Gastroesophageal sphincter (tissue), 4 donors: ENCODE results near the gene PRIM2. TPM values are rescaled to one million over a fixed set of nuclear protein-coding genes. Genes with fewer than 3 reads are reported as not detected.
"Not testable (repeated sequence)": the region's sequence is repeated elsewhere in the genome, so short reads cannot be mapped to it uniquely, and the experiment has no call there.

Source experiments
- ATAC-seq: fragments of 150-250 bp; one replicate; pipeline ENCODE4 v1.9.1; 2016; ENCODE audit warnings: mild to moderate bottlenecking, moderate library complexity
- H3K27ac ChIP-seq, 4 donors: fragments of 200-600 bp; sonication (generic) in 3 of 4; 1 replicate in 3 of 4; 2 replicates in 1 of 4; pipeline ENCODE4 v1.5.1; 2016 to 2019
- H3K27me3 ChIP-seq: fragments of 200-600 bp; sonication (generic); one replicate; pipeline ENCODE4 v1.5.1; 2019
- H3K36me3 ChIP-seq, 2 donors: fragments of 200-600 bp; sonication (generic); one replicate each; pipeline ENCODE4 v1.5.1; 2019; ENCODE audit warnings: control low read depth in 1 of 2
- H3K4me1 ChIP-seq, 3 donors: fragments of 200-600 bp; sonication (generic); 1 replicate in 2 of 3; 2 replicates in 1 of 3; pipeline ENCODE4 v1.5.1; 2016 to 2019; ENCODE audit warnings: control low read depth in 2 of 3
- H3K4me3 ChIP-seq, 2 donors: fragments of 200-600 bp; sonication (generic); one replicate each; pipeline ENCODE4 v1.5.1; 2019; ENCODE audit warnings: mild to moderate bottlenecking in 1 of 2, moderate library complexity in 1 of 2
- H3K9me3 ChIP-seq, 3 donors: fragments of 200-600 bp; sonication (generic); one replicate each; pipeline ENCODE4 v1.5.1; 2017 to 2019; ENCODE audit warnings: control low read depth in 2 of 3
- WGBS, 2 donors: methylation state at CpG; one replicate each; pipeline ENCODE4 v1.1.5; 2018; ENCODE audit warnings: low coverage in 1 of 2; 5-methylcytosine and 5-hydroxymethylcytosine counted together
- total RNA-seq, 4 donors: library from RNA; depleted of rRNA; stranded (reverse); fragments of >200 nt; gene quantifications; one replicate each; pipeline ENCODE4 v1.1.0, GENCODE V29; 2016
- TF ChIP-seq, protein P1 (sequence below), 4 experiments: fragments of 200-600 bp in 2 of 4; fragments of 450-650 bp in 2 of 4; sonication (generic) in 1 of 4; IDR thresholded peaks; one replicate each; pipeline ENCODE4 v1.5.1; 2017 to 2019; ENCODE audit warnings: antibody characterized with exemption in 4 of 4, mild to moderate bottlenecking in 2 of 4, moderate library complexity in 2 of 4

Gene PRIM2
- total RNA-seq, 4 donors from 2014 or later = 8.1 to 11.2 (median 9.0) TPM

DNA sequence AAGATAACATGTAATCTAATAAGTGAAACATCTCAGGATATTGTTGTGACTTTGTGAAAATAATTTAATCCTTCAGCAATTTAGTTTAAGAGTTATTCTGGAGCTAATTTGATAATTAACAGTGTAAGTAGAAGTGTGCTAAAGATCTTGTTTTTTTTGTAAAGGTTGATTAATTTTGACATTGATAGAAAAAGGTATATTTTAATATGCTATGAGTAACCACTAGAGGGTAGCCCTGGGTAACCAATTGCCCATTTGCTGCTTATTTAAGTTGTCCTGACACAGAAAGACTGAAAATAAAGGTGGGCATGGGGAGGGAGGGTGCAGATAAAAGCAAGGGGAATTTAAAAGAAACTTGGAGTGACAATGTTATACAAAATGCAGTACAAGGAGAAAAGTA lies 262.1 kb downstream of the PRIM2 start:
- ATAC-seq, H3K4me1 ChIP-seq, H3K36me3 ChIP-seq, H3K4me3 ChIP-seq, H3K27me3 ChIP-seq, H3K27ac ChIP-seq, H3K9me3 ChIP-seq: not testable (repeated sequence)
- TF ChIP-seq, protein P1, sequence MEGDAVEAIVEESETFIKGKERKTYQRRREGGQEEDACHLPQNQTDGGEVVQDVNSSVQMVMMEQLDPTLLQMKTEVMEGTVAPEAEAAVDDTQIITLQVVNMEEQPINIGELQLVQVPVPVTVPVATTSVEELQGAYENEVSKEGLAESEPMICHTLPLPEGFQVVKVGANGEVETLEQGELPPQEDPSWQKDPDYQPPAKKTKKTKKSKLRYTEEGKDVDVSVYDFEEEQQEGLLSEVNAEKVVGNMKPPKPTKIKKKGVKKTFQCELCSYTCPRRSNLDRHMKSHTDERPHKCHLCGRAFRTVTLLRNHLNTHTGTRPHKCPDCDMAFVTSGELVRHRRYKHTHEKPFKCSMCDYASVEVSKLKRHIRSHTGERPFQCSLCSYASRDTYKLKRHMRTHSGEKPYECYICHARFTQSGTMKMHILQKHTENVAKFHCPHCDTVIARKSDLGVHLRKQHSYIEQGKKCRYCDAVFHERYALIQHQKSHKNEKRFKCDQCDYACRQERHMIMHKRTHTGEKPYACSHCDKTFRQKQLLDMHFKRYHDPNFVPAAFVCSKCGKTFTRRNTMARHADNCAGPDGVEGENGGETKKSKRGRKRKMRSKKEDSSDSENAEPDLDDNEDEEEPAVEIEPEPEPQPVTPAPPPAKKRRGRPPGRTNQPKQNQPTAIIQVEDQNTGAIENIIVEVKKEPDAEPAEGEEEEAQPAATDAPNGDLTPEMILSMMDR (IDR thresholded peaks at IDR 0.05) = peak in 1 of 4 experiments; percentile 8

DNA sequence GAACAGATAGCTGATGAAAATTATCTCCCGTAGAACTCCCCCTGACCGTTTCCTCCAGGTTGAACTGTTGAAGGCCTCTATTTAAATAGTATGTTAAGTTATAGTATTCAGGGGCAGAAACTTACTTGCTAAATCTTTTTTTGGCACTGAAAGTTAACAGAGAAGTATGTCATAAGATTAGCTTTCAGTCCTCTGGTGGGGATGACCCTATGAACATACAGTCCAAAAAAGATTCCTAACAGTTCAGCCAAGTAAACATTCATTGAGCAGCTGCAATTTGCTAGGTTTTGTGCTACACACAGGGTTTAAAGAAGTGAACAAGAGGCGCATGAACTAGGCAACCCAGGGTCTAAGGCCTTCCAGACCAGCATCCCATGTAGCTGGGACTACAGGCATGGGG lies 264.2 kb downstream of the PRIM2 start:
- H3K9me3 ChIP-seq, ATAC-seq, H3K27ac ChIP-seq, H3K4me3 ChIP-seq, H3K4me1 ChIP-seq, H3K27me3 ChIP-seq, H3K36me3 ChIP-seq: not testable (repeated sequence)
- WGBS, 2 donors = 63 to 70% methylated on average over 2 to 3 of the region's 3 CpGs

DNA sequence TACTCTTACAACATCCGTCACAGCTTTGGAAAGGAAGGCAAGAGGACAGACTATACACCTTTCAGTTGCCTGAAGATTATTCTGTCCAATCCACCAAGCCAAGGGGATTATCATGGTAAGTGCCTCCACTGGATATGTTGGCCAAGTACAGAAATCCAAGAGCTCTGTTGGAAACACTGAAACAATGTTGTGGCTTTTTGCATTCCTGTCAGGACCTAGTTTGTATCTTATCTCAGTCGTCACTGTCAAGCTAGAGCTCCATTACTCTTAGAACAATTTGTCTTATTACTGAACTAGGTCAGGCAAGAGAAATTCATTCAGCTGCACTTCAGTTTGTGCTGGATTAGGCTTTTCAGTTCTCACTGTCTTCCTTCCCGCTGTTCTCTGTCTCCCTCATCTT lies 283.7 kb downstream of the PRIM2 start:
- not testable (repeated sequence) for H3K9me3 ChIP-seq, H3K27me3 ChIP-seq, ATAC-seq, H3K4me1 ChIP-seq, H3K4me3 ChIP-seq, H3K27ac ChIP-seq
- 72% methylated on average over 3 of the region's 3 CpGs; no CpG with 5 or more reads in 1 of the 2 donors for WGBS, 2 donors
- peaks cover 0 to 18% of the 10 kb centered on the region in 2 donors for H3K36me3 ChIP-seq

DNA sequence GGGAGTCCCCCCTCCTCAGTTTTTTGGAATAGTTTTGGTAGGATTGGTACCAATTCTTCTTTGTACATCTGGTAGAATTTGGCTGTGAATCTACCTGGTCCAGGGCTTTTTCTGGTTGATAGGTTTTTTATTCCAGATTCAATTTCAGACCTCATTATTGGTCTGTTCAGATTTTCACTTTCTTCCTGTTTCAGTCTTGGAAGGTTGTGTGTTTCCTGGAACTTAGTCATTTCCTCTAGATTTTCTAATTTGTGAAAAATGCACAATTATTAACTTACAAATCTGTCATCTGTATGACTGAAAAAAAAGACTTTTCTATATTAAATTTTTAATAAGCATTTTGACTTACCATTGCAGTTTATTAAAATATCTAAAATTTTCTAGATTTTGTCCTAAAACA lies 287.9 kb downstream of the PRIM2 start:
- not testable (repeated sequence) for H3K9me3 ChIP-seq, H3K4me1 ChIP-seq, ATAC-seq, H3K27me3 ChIP-seq, H3K4me3 ChIP-seq, H3K27ac ChIP-seq
- H3K36me3 ChIP-seq = peaks cover 0 to 18% of the 10 kb centered on the region in 2 donors

DNA sequence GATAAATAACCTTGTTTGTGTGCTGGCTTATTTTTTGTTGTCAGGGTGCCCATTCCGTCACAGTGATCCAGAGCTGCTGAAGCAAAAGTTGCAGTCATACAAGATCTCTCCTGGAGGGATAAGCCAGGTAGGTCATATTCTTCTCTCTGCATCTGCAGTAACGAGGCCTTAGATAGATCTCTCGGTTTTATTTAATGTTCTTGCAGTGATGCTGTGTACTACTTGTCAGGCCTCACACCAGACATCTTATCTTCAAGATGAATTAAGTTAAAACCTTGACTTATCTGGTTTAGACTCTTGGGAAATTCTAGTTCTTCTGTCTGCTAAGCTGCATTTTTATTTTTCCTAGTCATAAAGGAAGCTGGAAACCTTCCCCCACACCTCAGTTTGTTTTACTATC lies 288.9 kb downstream of the PRIM2 start:
- ATAC-seq, H3K27me3 ChIP-seq, H3K4me1 ChIP-seq, H3K4me3 ChIP-seq, H3K27ac ChIP-seq, H3K9me3 ChIP-seq: not testable (repeated sequence)
- 92 to 100% methylated on average over 1 to 3 of the region's 3 CpGs for WGBS, 2 donors
- H3K36me3 ChIP-seq = peaks cover 0 to 14% of the 10 kb centered on the region in 2 donors

DNA sequence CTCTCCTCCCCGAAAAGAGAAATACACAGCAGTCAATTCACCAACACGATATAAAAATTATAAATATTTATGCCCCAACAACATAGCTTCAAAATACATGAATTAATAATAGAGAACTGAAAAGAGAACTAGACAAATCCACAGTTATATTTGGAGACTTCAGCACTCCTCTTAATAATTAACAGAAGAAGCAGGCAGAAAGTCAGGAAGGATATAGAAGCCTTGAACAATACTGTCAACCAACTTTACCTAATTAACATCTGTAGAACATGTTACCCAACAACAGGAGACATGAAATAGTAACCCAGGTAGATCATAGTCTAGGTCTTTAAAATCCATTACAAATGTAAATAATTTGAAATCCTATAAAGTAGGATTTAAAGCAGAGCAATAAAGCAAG lies 293.2 kb downstream of the PRIM2 start:
- no CpG with 5 or more reads among the region's 2 CpGs for WGBS, 2 donors
- H3K27me3 ChIP-seq, ATAC-seq, H3K4me1 ChIP-seq, H3K9me3 ChIP-seq, H3K36me3 ChIP-seq, H3K27ac ChIP-seq, H3K4me3 ChIP-seq: not testable (repeated sequence)

DNA sequence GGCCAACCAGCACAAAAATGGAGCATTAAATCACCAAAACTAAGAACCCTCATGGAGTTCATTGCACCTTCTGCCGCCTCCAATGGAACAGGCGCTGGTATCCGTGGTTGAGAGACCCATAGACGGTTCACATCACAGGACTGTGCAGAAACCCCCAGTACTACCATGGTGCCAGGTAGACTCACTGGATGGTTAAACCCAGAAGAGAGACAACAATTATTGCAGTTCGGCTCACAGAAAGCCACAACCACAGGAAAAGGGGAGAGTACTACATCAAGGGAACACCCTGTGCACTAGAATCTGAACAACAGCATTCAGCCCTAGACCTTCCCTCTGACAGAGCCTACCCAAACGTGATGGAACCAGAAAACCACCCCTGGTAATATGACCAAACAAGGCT lies 301.5 kb downstream of the PRIM2 start:
- 100% methylated on average over 1 of the region's 6 CpGs; no CpG with 5 or more reads in 1 of the 2 donors for WGBS, 2 donors
- ATAC-seq, H3K9me3 ChIP-seq: not testable (repeated sequence)

DNA sequence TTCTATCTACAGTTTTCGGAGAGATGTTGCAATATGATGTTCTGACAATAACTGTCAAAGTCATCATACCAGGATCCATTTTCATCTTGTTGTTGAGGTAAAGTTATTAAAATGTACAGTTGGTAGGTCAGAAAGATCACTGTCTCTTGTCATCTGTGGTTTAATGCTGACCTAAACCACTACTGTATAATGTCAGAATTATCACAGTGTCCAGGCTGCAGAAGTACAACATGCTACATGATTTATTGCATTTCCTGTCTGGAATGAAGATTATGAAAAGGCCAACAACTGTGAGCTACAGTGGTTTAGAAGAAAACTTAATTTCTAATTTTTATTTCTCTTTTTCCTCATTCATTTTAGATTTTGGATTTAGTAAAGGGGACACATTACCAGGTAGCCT lies 314.3 kb downstream of the PRIM2 start:
- not testable (repeated sequence) for H3K9me3 ChIP-seq, H3K36me3 ChIP-seq, H3K27me3 ChIP-seq, ATAC-seq, H3K27ac ChIP-seq, H3K4me3 ChIP-seq, H3K4me1 ChIP-seq
- WGBS, 2 donors = 100% methylated on average over 1 of the region's 1 CpG

More for the DNA sequence above, 301.5 kb downstream of the PRIM2 start:
- H3K27ac ChIP-seq, H3K4me3 ChIP-seq, H3K4me1 ChIP-seq, H3K36me3 ChIP-seq, H3K27me3 ChIP-seq: not testable (repeated sequence)

DNA sequence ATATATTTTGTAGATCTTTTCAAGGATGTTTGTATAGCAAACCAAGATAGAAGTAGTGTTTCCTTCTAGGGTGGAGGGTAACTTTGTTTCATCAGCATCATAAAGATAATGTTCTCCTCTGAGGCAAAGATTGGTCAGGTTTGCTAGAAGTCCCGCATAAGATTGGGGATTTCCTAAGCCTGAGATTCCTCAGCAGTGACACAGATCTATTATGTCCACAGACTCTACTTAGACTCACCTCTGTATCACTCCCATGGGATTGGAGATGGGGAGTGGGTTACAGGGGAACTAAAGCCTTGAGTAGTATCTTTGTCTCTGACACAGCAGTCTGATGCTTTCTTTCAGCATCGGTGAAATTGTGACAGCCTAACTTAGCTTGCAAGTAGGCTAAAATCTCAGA lies 341.1 kb downstream of the PRIM2 start:
- not testable (repeated sequence) for H3K4me1 ChIP-seq, H3K9me3 ChIP-seq, H3K27me3 ChIP-seq, ATAC-seq, H3K36me3 ChIP-seq, H3K4me3 ChIP-seq, H3K27ac ChIP-seq
- 80 to 100% methylated on average over 2 of the region's 2 CpGs for WGBS, 2 donors

DNA sequence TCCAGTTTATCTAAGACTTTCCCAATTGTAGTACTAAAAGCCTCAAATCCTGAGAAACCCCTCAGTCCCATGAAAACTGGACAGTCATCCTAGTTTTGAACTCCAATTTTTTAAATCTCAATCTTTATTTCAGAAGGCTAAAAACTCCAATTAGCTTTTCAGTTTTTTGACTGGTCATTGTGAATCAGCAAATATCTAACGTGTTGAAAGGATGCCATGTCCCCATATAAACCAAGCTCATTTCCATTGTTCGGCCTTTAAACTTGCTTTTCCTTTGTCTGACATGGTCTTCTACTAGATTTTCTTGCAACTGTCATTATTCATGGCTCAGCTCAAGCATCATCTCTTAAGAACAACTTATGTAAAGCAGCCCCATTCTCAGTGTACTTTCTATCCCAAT lies 342.4 kb downstream of the PRIM2 start:
- WGBS, 2 donors = 78 to 89% methylated on average over 2 of the region's 2 CpGs
- H3K27me3 ChIP-seq, ATAC-seq, H3K9me3 ChIP-seq, H3K4me3 ChIP-seq, H3K36me3 ChIP-seq, H3K27ac ChIP-seq, H3K4me1 ChIP-seq: not testable (repeated sequence)

DNA sequence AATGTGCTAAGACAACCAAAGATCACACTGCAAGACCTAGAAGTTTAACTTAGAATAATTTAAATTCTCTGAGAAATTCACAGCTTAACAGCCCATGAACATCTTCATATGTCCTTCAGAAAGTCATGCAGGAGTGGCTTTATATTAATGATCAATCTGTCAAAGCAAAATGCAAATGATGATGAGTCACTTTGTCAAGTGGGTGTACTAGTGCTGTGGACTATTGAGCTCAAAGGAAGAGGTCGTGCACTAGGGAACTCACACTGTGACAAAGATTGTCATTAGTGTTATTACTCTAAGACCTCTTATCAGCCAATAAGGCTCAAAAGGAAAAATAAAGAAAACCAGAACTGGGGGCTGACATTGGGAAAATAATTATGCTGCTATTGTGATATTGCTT lies 343.5 kb downstream of the PRIM2 start:
- not testable (repeated sequence) for H3K4me3 ChIP-seq, H3K27ac ChIP-seq, H3K9me3 ChIP-seq, ATAC-seq, H3K4me1 ChIP-seq, H3K36me3 ChIP-seq, H3K27me3 ChIP-seq
- WGBS, 2 donors = 77 to 100% methylated on average over 1 of the region's 1 CpG

DNA sequence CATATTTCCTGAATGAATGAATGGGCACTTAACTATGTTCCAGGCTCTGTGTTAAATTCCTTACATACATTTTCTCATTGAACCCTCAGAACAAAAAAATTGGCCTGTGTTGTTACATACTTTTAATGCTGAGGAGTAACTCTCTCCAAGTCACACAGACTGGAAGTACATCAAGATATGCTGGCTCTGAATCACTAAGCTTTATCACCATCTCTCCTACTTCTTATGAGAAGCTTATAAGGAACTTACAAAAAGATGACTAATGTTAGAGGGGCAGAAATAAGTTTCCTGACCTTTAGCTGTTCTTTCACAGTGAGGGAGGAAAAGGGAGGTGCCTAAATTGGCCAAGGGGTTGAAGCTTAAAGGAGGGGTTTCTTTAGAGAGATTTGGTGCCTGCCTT lies 350.7 kb downstream of the PRIM2 start:
- not testable (repeated sequence) for H3K36me3 ChIP-seq, H3K4me1 ChIP-seq, H3K27ac ChIP-seq, H3K9me3 ChIP-seq, H3K4me3 ChIP-seq, ATAC-seq, H3K27me3 ChIP-seq

DNA sequence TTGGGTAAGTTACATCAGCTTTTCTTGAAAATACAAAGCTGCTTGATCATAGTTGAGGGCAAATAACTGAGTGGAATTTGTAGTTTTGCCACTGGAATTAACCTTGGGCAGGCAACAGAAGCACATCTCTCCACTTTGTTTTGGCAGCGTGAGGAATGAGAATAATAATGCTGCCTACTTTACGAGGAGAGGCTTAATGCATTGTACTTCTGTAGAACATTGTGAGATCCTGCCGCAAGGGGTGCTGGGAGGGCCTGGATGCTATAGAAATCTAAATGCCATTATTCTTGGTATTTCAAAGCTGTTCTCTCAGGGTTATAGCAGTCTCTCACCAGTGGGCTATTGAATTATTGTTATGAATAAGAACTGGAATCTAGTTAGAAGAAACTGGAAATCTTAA lies 353.8 kb downstream of the PRIM2 start:
- ATAC-seq, H3K4me3 ChIP-seq, H3K9me3 ChIP-seq, H3K4me1 ChIP-seq, H3K27ac ChIP-seq, H3K36me3 ChIP-seq, H3K27me3 ChIP-seq: not testable (repeated sequence)
- WGBS, 2 donors = 28 to 40% methylated on average over 1 to 2 of the region's 3 CpGs
